ENCODE data around the gene MBLAC1.

Gene MBLAC1

GRCh38 chr7:100171840-100172239 is 45.1 kb downstream of the MBLAC1 start:
- H3K27ac ChIP-seq (ENCODE audit: low read depth, low read length), result no peak overlapping the region
- no peak overlapping the region for H3K4me3 ChIP-seq (ENCODE audit: low read depth in 1 of 2, low read length in 2 of 2)
- no peak overlapping the region for H3K9ac ChIP-seq (ENCODE audit: low read length)
- H3K36me3 ChIP-seq (ENCODE audit: insufficient read depth, low read length), result no peaks in the 10 kb centered on the region
- no peaks in the 10 kb centered on the region for H3K9me3 ChIP-seq (ENCODE audit: low read length)
- peaks cover 15% of the 10 kb centered on the region for H3K4me1 ChIP-seq (ENCODE audit: insufficient read depth, low read length)
- peaks cover 0 to 8% of the 10 kb centered on the region in 2 donors for H3K27me3 ChIP-seq (ENCODE audit: control insufficient read depth in 1 of 2, insufficient read depth in 2 of 2, low read length in 2 of 2)

- no peak overlapping the region for H3K9ac ChIP-seq (ENCODE audit: low read length)
- peaks cover 0 to 8% of the 10 kb centered on the region in 2 donors for H3K27me3 ChIP-seq (ENCODE audit: control insufficient read depth in 1 of 2, insufficient read depth in 2 of 2, low read length in 2 of 2)
- no peak overlapping the region for H3K27ac ChIP-seq (ENCODE audit: low read depth, low read length)
- no peaks in the 10 kb centered on the region for H3K36me3 ChIP-seq (ENCODE audit: insufficient read depth, low read length)
- H3K4me1 ChIP-seq (ENCODE audit: insufficient read depth, low read length), result no peaks in the 10 kb centered on the region
- no peaks in the 10 kb centered on the region for H3K9me3 ChIP-seq (ENCODE audit: low read length)
- H3K4me3 ChIP-seq (ENCODE audit: low read depth in 1 of 2, low read length in 2 of 2), result no peak overlapping the region
Measured at GRCh38 chr7:100173806-100174495, 47.2 kb downstream of the MBLAC1 start.

GRCh38 chr7:100174582-100174981 is 47.8 kb downstream of the MBLAC1 start:
- Histone ChIP-seq H3K27ac (ENCODE audit: low read depth, low read length) (no peak overlapping the region), H3K4me3 (ENCODE audit: low read depth in 1 of 2, low read length in 2 of 2) (no peak overlapping the region), H3K9ac (ENCODE audit: low read length) (no peak overlapping the region), H3K9me3 (ENCODE audit: low read length) (no peaks in the 10 kb centered on the region), H3K27me3 (ENCODE audit: control insufficient read depth in 1 of 2, insufficient read depth in 2 of 2, low read length in 2 of 2) (peaks cover 0 to 8% of the 10 kb centered on the region in 2 donors), H3K4me1 (ENCODE audit: insufficient read depth, low read length) (no peaks in the 10 kb centered on the region), H3K36me3 (ENCODE audit: insufficient read depth, low read length) (no peaks in the 10 kb centered on the region)

GRCh38 chr7:100175296-100175935 is 48.6 kb downstream of the MBLAC1 start:
- H3K27me3 ChIP-seq (ENCODE audit: control insufficient read depth in 1 of 2, insufficient read depth in 2 of 2, low read length in 2 of 2), result peaks cover 0 to 4% of the 10 kb centered on the region in 2 donors
- no peaks in the 10 kb centered on the region for H3K36me3 ChIP-seq (ENCODE audit: insufficient read depth, low read length)
- H3K9me3 ChIP-seq (ENCODE audit: low read length), result no peaks in the 10 kb centered on the region

GRCh38 chr7:100176096-100177044 is 49.6 kb downstream of the MBLAC1 start:
- no peaks in the 10 kb centered on the region for H3K9me3 ChIP-seq (ENCODE audit: low read length)
- H3K36me3 ChIP-seq (ENCODE audit: insufficient read depth, low read length), result no peaks in the 10 kb centered on the region
- no peaks in the 10 kb centered on the region for H3K27me3 ChIP-seq (ENCODE audit: control insufficient read depth in 1 of 2, insufficient read depth in 2 of 2, low read length in 2 of 2)
- no peaks in the 10 kb centered on the region for H3K4me1 ChIP-seq (ENCODE audit: insufficient read depth, low read length)
- H3K4me3 ChIP-seq (ENCODE audit: low read depth in 1 of 2, low read length in 2 of 2), result peak overlapping the region; percentile 56 to 70
- peak overlapping the region; percentile 53 for H3K27ac ChIP-seq (ENCODE audit: low read depth, low read length)
- H3K9ac ChIP-seq (ENCODE audit: low read length), result no peak overlapping the region

More at GRCh38 chr7:100175296-100175935, 48.6 kb downstream of the MBLAC1 start:
- H3K9ac ChIP-seq (ENCODE audit: low read length), result no peak overlapping the region
- no peak overlapping the region for H3K27ac ChIP-seq (ENCODE audit: low read depth, low read length)
- no peaks in the 10 kb centered on the region for H3K4me1 ChIP-seq (ENCODE audit: insufficient read depth, low read length)
- H3K4me3 ChIP-seq (ENCODE audit: low read depth in 1 of 2, low read length in 2 of 2), result no peak overlapping the region

GRCh38 chr7:100177045-100178001 is 50.6 kb downstream of the MBLAC1 start, which contains the start of the genes GPC2 and STAG3:
TSS of gene GPC2 (minus strand) at chr7:100177381. CDS start at chr7:100177199, 182 bp downstream.
TSS of gene STAG3 (plus strand) at chr7:100177918. CDS start at chr7:100180557, 2,639 bp downstream.
- Histone ChIP-seq H3K4me3 (ENCODE audit: low read depth in 1 of 2, low read length in 2 of 2) (peak within 1 kb of the TSS; percentile 56 to 70), H3K9ac (ENCODE audit: low read length) (no peak within 1 kb of the TSS), H3K36me3 (ENCODE audit: insufficient read depth, low read length) (no peaks in the 10 kb centered on the region), H3K9me3 (ENCODE audit: low read length) (no peaks in the 10 kb centered on the region), H3K27ac (ENCODE audit: low read depth, low read length) (peak within 1 kb of the TSS; percentile 53), H3K27me3 (ENCODE audit: control insufficient read depth in 1 of 2, insufficient read depth in 2 of 2, low read length in 2 of 2) (no peaks in the 10 kb centered on the region), H3K4me1 (ENCODE audit: insufficient read depth, low read length) (no peaks in the 10 kb centered on the region)
